ENCODE data around the gene SPEM3.
"Not testable (repeated sequence)": the region's sequence is repeated elsewhere in the genome, so short reads cannot be mapped to it uniquely, and the experiment has no call there.

Gene SPEM3

GRCh38 chr17:7460850-7461660, 32.4 kb downstream of the SPEM3 start:
- H3K27ac ChIP-seq (ENCODE audit: low read length), result no peak overlapping the region
- no peak overlapping the region for H3K9ac ChIP-seq (ENCODE audit: low read depth, low read length)
- peaks cover 5% of the 10 kb centered on the region; the same call in 1 of the 2 replicates for H3K36me3 ChIP-seq (ENCODE audit: insufficient read depth, low read depth, low read length)
- no peaks in the 10 kb centered on the region for H3K9me3 ChIP-seq (ENCODE audit: insufficient read depth, low read depth, low read length)
- H3K4me1 ChIP-seq (ENCODE audit: insufficient read depth, low read length), result peaks cover 4% of the 10 kb centered on the region; the same call in 1 of the 2 replicates
- H3K4me3 ChIP-seq (ENCODE audit: low read length), result no peak overlapping the region
- no peaks in the 10 kb centered on the region for H3K27me3 ChIP-seq (ENCODE audit: insufficient read depth, low read length)

- Histone ChIP-seq H3K36me3 (ENCODE audit: insufficient read depth, low read depth, low read length) (peaks cover 9% of the 10 kb centered on the region), H3K9me3 (ENCODE audit: insufficient read depth, low read depth, low read length) (no peaks in the 10 kb centered on the region), H3K27me3 (ENCODE audit: insufficient read depth, low read length) (no peaks in the 10 kb centered on the region), H3K4me1 (ENCODE audit: insufficient read depth, low read length) (peaks cover 4% of the 10 kb centered on the region; the same call in 1 of the 2 replicates), H3K4me3 (ENCODE audit: low read length) (no peak overlapping the region), H3K9ac (ENCODE audit: low read depth, low read length) (no peak overlapping the region), H3K27ac (ENCODE audit: low read length) (no peak overlapping the region)
Measured at GRCh38 chr17:7462474-7463371, 34.1 kb downstream of the SPEM3 start.

GRCh38 chr17:7463372-7463846, 34.8 kb downstream of the SPEM3 start:
- Histone ChIP-seq H3K27me3 (ENCODE audit: insufficient read depth, low read length) (no peaks in the 10 kb centered on the region), H3K9me3 (ENCODE audit: insufficient read depth, low read depth, low read length) (no peaks in the 10 kb centered on the region), H3K4me1 (ENCODE audit: insufficient read depth, low read length) (peaks cover 4% of the 10 kb centered on the region; the same call in 1 of the 2 replicates), H3K36me3 (ENCODE audit: insufficient read depth, low read depth, low read length) (peaks cover 9% of the 10 kb centered on the region), H3K4me3 (ENCODE audit: low read length) (no peak overlapping the region), H3K9ac (ENCODE audit: low read depth, low read length) (no peak overlapping the region), H3K27ac (ENCODE audit: low read length) (no peak overlapping the region)

GRCh38 chr17:7464081-7464480, 35.4 kb downstream of the SPEM3 start:
- Histone ChIP-seq H3K4me3 (ENCODE audit: low read length) (no peak overlapping the region), H3K9me3 (ENCODE audit: insufficient read depth, low read depth, low read length) (no peaks in the 10 kb centered on the region)

GRCh38 chr17:7465597-7466275, 37.1 kb downstream of the SPEM3 start:
- no peaks in the 10 kb centered on the region for H3K27me3 ChIP-seq (ENCODE audit: insufficient read depth, low read length)
- peaks cover 4% of the 10 kb centered on the region; the same call in 1 of the 2 replicates for H3K4me1 ChIP-seq (ENCODE audit: insufficient read depth, low read length)
- H3K9me3 ChIP-seq (ENCODE audit: insufficient read depth, low read depth, low read length), result no peaks in the 10 kb centered on the region
- no peak overlapping the region for H3K9ac ChIP-seq (ENCODE audit: low read depth, low read length)
- no peak overlapping the region for H3K27ac ChIP-seq (ENCODE audit: low read length)
- H3K4me3 ChIP-seq (ENCODE audit: low read length), result no peak overlapping the region
- peaks cover 9% of the 10 kb centered on the region for H3K36me3 ChIP-seq (ENCODE audit: insufficient read depth, low read depth, low read length)

More at GRCh38 chr17:7464081-7464480, 35.4 kb downstream of the SPEM3 start:
- Histone ChIP-seq H3K27ac (ENCODE audit: low read length) (no peak overlapping the region), H3K9ac (ENCODE audit: low read depth, low read length) (no peak overlapping the region), H3K27me3 (ENCODE audit: insufficient read depth, low read length) (no peaks in the 10 kb centered on the region), H3K36me3 (ENCODE audit: insufficient read depth, low read depth, low read length) (peaks cover 9% of the 10 kb centered on the region), H3K4me1 (ENCODE audit: insufficient read depth, low read length) (peaks cover 4% of the 10 kb centered on the region; the same call in 1 of the 2 replicates)

GRCh38 chr17:7466318-7466638, 37.6 kb downstream of the SPEM3 start:
- peaks cover 9% of the 10 kb centered on the region for H3K36me3 ChIP-seq (ENCODE audit: insufficient read depth, low read depth, low read length)
- peaks cover under 1% of the 10 kb centered on the region; the same call in 1 of the 2 replicates for H3K4me1 ChIP-seq (ENCODE audit: insufficient read depth, low read length)
- H3K4me3 ChIP-seq (ENCODE audit: low read length), result no peak overlapping the region
- H3K27ac ChIP-seq (ENCODE audit: low read length), result no peak overlapping the region
- H3K27me3 ChIP-seq (ENCODE audit: insufficient read depth, low read length), result no peaks in the 10 kb centered on the region
- H3K9ac ChIP-seq (ENCODE audit: low read depth, low read length), result no peak overlapping the region
- H3K9me3 ChIP-seq (ENCODE audit: insufficient read depth, low read depth, low read length), result no peaks in the 10 kb centered on the region

- Histone ChIP-seq H3K4me1 (ENCODE audit: insufficient read depth, low read length) (no peaks in the 10 kb centered on the region), H3K27me3 (ENCODE audit: insufficient read depth, low read length) (no peaks in the 10 kb centered on the region), H3K9me3 (ENCODE audit: insufficient read depth, low read depth, low read length) (no peaks in the 10 kb centered on the region), H3K36me3 (ENCODE audit: insufficient read depth, low read depth, low read length) (peaks cover 9% of the 10 kb centered on the region), H3K9ac (ENCODE audit: low read depth, low read length) (no peak overlapping the region), H3K4me3 (ENCODE audit: low read length) (no peak overlapping the region), H3K27ac (ENCODE audit: low read length) (no peak overlapping the region)
Measured at GRCh38 chr17:7466639-7467341, 38.1 kb downstream of the SPEM3 start.

- Histone ChIP-seq H3K36me3 (ENCODE audit: insufficient read depth, low read depth, low read length) (peaks cover 9% of the 10 kb centered on the region), H3K9me3 (ENCODE audit: insufficient read depth, low read depth, low read length) (no peaks in the 10 kb centered on the region), H3K4me1 (ENCODE audit: insufficient read depth, low read length) (no peaks in the 10 kb centered on the region), H3K9ac (ENCODE audit: low read depth, low read length) (no peak overlapping the region), H3K27ac (ENCODE audit: low read length) (no peak overlapping the region), H3K4me3 (ENCODE audit: low read length) (no peak overlapping the region), H3K27me3 (ENCODE audit: insufficient read depth, low read length) (no peaks in the 10 kb centered on the region)
Measured at GRCh38 chr17:7467498-7467897, 38.8 kb downstream of the SPEM3 start.

- Histone ChIP-seq H3K9me3 (ENCODE audit: insufficient read depth, low read depth, low read length) (no peaks in the 10 kb centered on the region), H3K27ac (ENCODE audit: low read length) (no peak overlapping the region), H3K4me1 (ENCODE audit: insufficient read depth, low read length) (no peaks in the 10 kb centered on the region), H3K4me3 (ENCODE audit: low read length) (no peak overlapping the region), H3K9ac (ENCODE audit: low read depth, low read length) (no peak overlapping the region), H3K36me3 (ENCODE audit: insufficient read depth, low read depth, low read length) (peaks cover 9% of the 10 kb centered on the region), H3K27me3 (ENCODE audit: insufficient read depth, low read length) (no peaks in the 10 kb centered on the region)
Measured at GRCh38 chr17:7468290-7468689, 39.6 kb downstream of the SPEM3 start.

GRCh38 chr17:7468804-7469389, 40.2 kb downstream of the SPEM3 start:
- Histone ChIP-seq H3K27me3 (ENCODE audit: insufficient read depth, low read length) (no peaks in the 10 kb centered on the region), H3K36me3 (ENCODE audit: insufficient read depth, low read depth, low read length) (peaks cover 7% of the 10 kb centered on the region), H3K27ac (ENCODE audit: low read length) (no peak overlapping the region), H3K9ac (ENCODE audit: low read depth, low read length) (no peak overlapping the region), H3K4me3 (ENCODE audit: low read length) (no peak overlapping the region), H3K4me1 (ENCODE audit: insufficient read depth, low read length) (no peaks in the 10 kb centered on the region), H3K9me3 (ENCODE audit: insufficient read depth, low read depth, low read length) (no peaks in the 10 kb centered on the region)

GRCh38 chr17:7469843-7470242, 41.2 kb downstream of the SPEM3 start:
- not testable (repeated sequence) for H3K9ac ChIP-seq (ENCODE audit: low read depth, low read length); H3K36me3 ChIP-seq (ENCODE audit: insufficient read depth, low read depth, low read length); H3K4me3 ChIP-seq (ENCODE audit: low read length); H3K27ac ChIP-seq (ENCODE audit: low read length); H3K27me3 ChIP-seq (ENCODE audit: insufficient read depth, low read length); H3K9me3 ChIP-seq (ENCODE audit: insufficient read depth, low read depth, low read length); H3K4me1 ChIP-seq (ENCODE audit: insufficient read depth, low read length)

Data from iPS-20b (cell line).